NT2/D1 (cell line): ENCODE measurements around the gene PAK5.

Experiments used
- SUZ12 ChIP-seq: IDR thresholded peaks from 2 replicates; pipeline ENCODE4 v1.6.1; 2011; ENCODE audit not compliant: insufficient read length, insufficient read depth; ENCODE audit errors: extremely low read depth
- ZNF274 ChIP-seq: IDR thresholded peaks from 2 replicates; pipeline ENCODE4 v1.6.1; 2011; ENCODE audit warnings: mild to moderate bottlenecking, low read depth, low read length

- TF ChIP-seq SUZ12 (no peak), ZNF274 (no peak)
Observed at GRCh38 chr20:9583151-9583550, 255.7 kb downstream of the PAK5 start.
